Prostate gland (tissue), 2 donors: ENCODE data around the gene FRRS1.

Source experiments
- CTCF ChIP-seq, 4 experiments: fragments of 200-600 bp in 2 of 4; fragments of 450-650 bp in 2 of 4; sonication (generic) in 2 of 4; IDR thresholded peaks; 1 replicate in 3 of 4; 2 replicates in 1 of 4; pipeline ENCODE4 v1.5.1; 2016 to 2019; ENCODE audit warnings: antibody characterized with exemption in 4 of 4, mild to moderate bottlenecking in 2 of 4, moderate library complexity in 2 of 4
- POLR2AphosphoS5 ChIP-seq: sonication (generic); formaldehyde crosslinking; IDR thresholded peaks from one replicate; pipeline ENCODE4 v1.6.1; 2017; ENCODE audit warnings: antibody characterized with exemption

- no peak for TF ChIP-seq CTCF (IDR thresholded peaks at IDR 0.05)
- TF ChIP-seq POLR2AphosphoS5 = no peak
Measured at GRCh38 chr1:99660496-99660895, 105.9 kb downstream of the FRRS1 start.
